K562 (cell line): ENCODE measurements around the gene YIF1A. TPM values are rescaled to one million over a fixed set of nuclear protein-coding genes. Genes with fewer than 3 reads are reported as not detected.
"Not testable (repeated sequence)": the region's sequence is repeated elsewhere in the genome, so short reads cannot be mapped to it uniquely, and the experiment has no call there.

Experiments used
- ATAC-seq: fragments of 200-7000 bp; cut with Tn5 transposase; 3 replicates; pipeline ENCODE4 v1.9.1; 2020; ENCODE audit warnings: moderate library complexity
- BruUV-seq: library from RNA; stranded (reverse); fragments of 400-500 nt; replicated peaks from 2 replicates; lab custom pipeline; 2021; lab: Mats Ljungman, UMichigan
- CTCF ChIA-PET: fragments of 300-600 bp; formaldehyde crosslinking; extraction: SDS; loops from one replicate; lab custom pipeline; 2021; ENCODE audit warnings: low intra/inter-chr PET ratio; lab: Yijun Ruan, JAX
- POLR2A ChIA-PET: fragments of 300-600, 350-650 bp; sonication (Branson Sonifier 250); formaldehyde crosslinking; extraction: SDS; loops from one replicate; lab custom pipeline; 2021; ENCODE audit warnings: antibody characterized with exemption, inconsistent platforms; lab: Yijun Ruan, JAX
- DNase-seq, 4 experiments: peaks; one replicate each; pipeline versions ENCODE4 v3.0.0 to v3.0.0-alpha.2; 2011 to 2018; ENCODE audit warnings: low spot score in 3 of 4, mixed read lengths in 3 of 4; ENCODE audit errors: extremely low read depth in 1 of 4
- FAIRE-seq: peaks from 2 replicates; lab custom pipeline; 2011; peaks lifted over from hg19 to GRCh38; lab: Jason Lieb, UNC
- H2AFZ ChIP-seq: 2 replicates; pipeline ENCODE4 v1.6.0; 2011; ENCODE audit warnings: low read depth, low read length, control low read depth, inconsistent platforms
- H3K27ac ChIP-seq: fragments of 200-600 bp; 3 replicates; pipeline ENCODE4 v1.8.0; 2011; ENCODE audit warnings: low read depth, mild to moderate bottlenecking, control low read depth, inconsistent platforms, low read length, moderate library complexity, mixed read lengths; ENCODE audit errors: extremely low read depth
- H3K27me3 ChIP-seq, 2 experiments: fragments of 300-600 bp in 1 of 2; 2 replicates in 1 of 2; 3 replicates in 1 of 2; pipeline versions ENCODE4 v1.6.0 to v1.8.0; 2011; ENCODE audit warnings: inconsistent platforms in 2 of 2, low read length in 2 of 2, mild to moderate bottlenecking in 1 of 2, mixed read lengths in 1 of 2, moderate library complexity in 1 of 2; ENCODE audit not compliant: control insufficient read depth in 2 of 2, insufficient read depth in 2 of 2
- H3K36me3 ChIP-seq: fragments of 300-600 bp; 3 replicates; pipeline ENCODE4 v1.8.0; 2011; ENCODE audit warnings: mild to moderate bottlenecking, low read length, inconsistent platforms; ENCODE audit not compliant: control insufficient read depth, insufficient read depth
- H3K4me1 ChIP-seq, 2 experiments: fragments of 200-600 bp in 1 of 2; replicated peaks in 1 of 2; 2 replicates in 1 of 2; 3 replicates in 1 of 2; pipeline versions ENCODE4 v1.5.1 to v1.8.0; 2011; ENCODE audit warnings: inconsistent platforms in 2 of 2, low read length in 2 of 2, mild to moderate bottlenecking in 1 of 2, mixed read lengths in 1 of 2, moderate library complexity in 1 of 2; ENCODE audit not compliant: control insufficient read depth in 2 of 2, insufficient read depth in 2 of 2
- H3K4me2 ChIP-seq: 2 replicates; pipeline ENCODE4 v1.6.1; 2011; ENCODE audit warnings: low read length, control low read depth, inconsistent platforms, mixed read lengths; ENCODE audit not compliant: insufficient read depth
- H3K4me3 ChIP-seq: fragments of 200-600 bp; sonication (generic), shearing (Covaris generic); 2 replicates; pipeline ENCODE4 v1.5.1; 2016; ENCODE audit warnings: control low read depth, inconsistent platforms
- H3K79me2 ChIP-seq: fragments of 200-600 bp; 3 replicates; pipeline ENCODE4 v1.8.0; 2011; ENCODE audit warnings: low read length, inconsistent platforms; ENCODE audit not compliant: control insufficient read depth, insufficient read depth
- H3K9ac ChIP-seq, 2 experiments: 2 replicates each; pipeline versions ENCODE4 v1.6.0 to v1.6.1; 2011; ENCODE audit warnings: low read depth in 2 of 2, low read length in 2 of 2, control low read depth in 1 of 2, inconsistent platforms in 1 of 2, mild to moderate bottlenecking in 1 of 2, mixed read lengths in 1 of 2; ENCODE audit not compliant: insufficient read depth in 1 of 2
- H3K9me1 ChIP-seq: one replicate; pipeline ENCODE4 v1.6.0; 2011; ENCODE audit warnings: inconsistent platforms, mild to moderate bottlenecking, low read length, moderate library complexity; ENCODE audit not compliant: control insufficient read depth, insufficient read depth
- H3K9me3 ChIP-seq: replicated peaks from 2 replicates; pipeline ENCODE4 v1.5.1; 2011; ENCODE audit warnings: low read depth, low read length, inconsistent platforms; ENCODE audit not compliant: control insufficient read depth, insufficient read depth
- H4K20me1 ChIP-seq: replicated peaks from 2 replicates; pipeline ENCODE4 v1.6.1; 2011; ENCODE audit warnings: low read length, inconsistent platforms, mixed read lengths; ENCODE audit not compliant: control insufficient read depth, insufficient read depth
- WGBS: fragments of 100-300 bp; shearing (Covaris generic); methylation state at CpG from one replicate; pipeline ENCODE4 v1.1.6; 2016; ENCODE audit warnings: low coverage, mixed read lengths; ENCODE audit not compliant: insufficient coverage; ENCODE audit errors: missing lambda C conversion rate; 5-methylcytosine and 5-hydroxymethylcytosine counted together
- in situ Hi-C: fragments of 300-500 bp; cut with MboI; formaldehyde crosslinking; loops from 4 replicates; pipeline ENCODE4 v1.15.0; 2018; ENCODE audit warnings: inconsistent platforms, mixed read lengths
- intact Hi-C: fragments of 100-400 bp; cut with micrococcal nuclease; formaldehyde crosslinking; loops from 2 replicates; pipeline ENCODE4 v1.14.2; 2022
- polyA plus RNA-seq, 8 experiments: library from polyadenylated mRNA; depleted of rRNA in 4 of 8; stranded (reverse) in 5 of 8; unstranded in 3 of 8; fragments of >200 nt; fragmentation: Nextera tagmentation in 2 of 8; fragmentation: Illumina TruSeq in 1 of 8; extraction: Ambion mirVana in 2 of 8; extraction: Trizol in 1 of 8; gene quantifications; 2 replicates each; pipeline versions ENCODE4 v1.2.1 to v1.2.3, GENCODE V29; 2011 to 2014; ENCODE audit warnings: inconsistent platforms in 1 of 8, missing spikeins in 1 of 8
- total RNA-seq, 7 experiments: library from RNA; depleted of rRNA in 6 of 7; stranded (reverse); fragments of >200 nt in 6 of 7; fragmentation: Illumina TruSeq in 2 of 7; extraction: Trizol in 2 of 7; gene quantifications; 2 replicates each; pipeline versions ENCODE4 v1.2.1 to v1.2.3, GENCODE V29; 2011 to 2021; ENCODE audit warnings: low replicate concordance in 1 of 7
- TF ChIP-seq, protein P1 (sequence below): sonication (generic); formaldehyde crosslinking; IDR thresholded peaks from 2 replicates; pipeline ENCODE4 v1.8.1; 2023; ENCODE audit warnings: mild to moderate bottlenecking, missing genetic modification reagents
- TF ChIP-seq, protein P2 (sequence below), 2 experiments: fragments of 450-650 bp; IDR thresholded peaks; 2 replicates each; pipeline ENCODE4 v1.6.1; 2016

The YIF1A gene
- total and polyA plus RNA-seq, 9 of the 15 experiments (the other 6 are each of a cell fraction or from before 2014, with no cell fraction given) = 8.6 to 121 (median 77.2) TPM

DNA sequence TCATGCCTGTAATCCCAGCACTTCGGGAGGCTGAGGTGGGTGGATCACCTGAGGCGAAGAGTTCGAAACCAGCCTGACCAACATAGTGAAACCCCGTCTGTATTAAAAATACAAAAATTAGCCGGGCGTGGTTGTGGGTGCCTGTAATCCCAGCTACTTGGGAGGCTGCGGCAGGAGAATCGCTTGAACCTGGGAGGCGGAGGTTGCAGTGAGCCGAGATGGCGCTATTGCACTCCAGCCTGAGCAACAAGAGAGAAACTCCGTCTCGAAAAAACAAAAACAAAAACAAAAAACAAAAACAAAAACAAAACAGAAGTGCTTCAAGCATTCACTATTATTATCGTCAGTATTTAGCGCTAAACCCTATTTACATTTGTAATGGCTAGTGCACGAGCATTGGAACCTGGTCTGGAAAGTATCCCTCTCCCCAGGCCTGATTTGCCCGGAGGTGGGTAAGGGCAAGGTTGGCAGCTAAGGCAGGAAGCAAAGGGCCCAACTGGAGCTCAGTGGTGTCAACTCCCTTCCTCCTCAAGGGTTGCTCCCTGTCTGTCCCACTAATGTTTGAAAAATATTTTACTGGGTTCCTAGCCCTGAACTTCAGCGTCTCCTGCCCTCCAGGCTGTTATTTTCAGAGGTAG, 22.0 kb upstream of the YIF1A start:
- TF ChIP-seq, protein P1, sequence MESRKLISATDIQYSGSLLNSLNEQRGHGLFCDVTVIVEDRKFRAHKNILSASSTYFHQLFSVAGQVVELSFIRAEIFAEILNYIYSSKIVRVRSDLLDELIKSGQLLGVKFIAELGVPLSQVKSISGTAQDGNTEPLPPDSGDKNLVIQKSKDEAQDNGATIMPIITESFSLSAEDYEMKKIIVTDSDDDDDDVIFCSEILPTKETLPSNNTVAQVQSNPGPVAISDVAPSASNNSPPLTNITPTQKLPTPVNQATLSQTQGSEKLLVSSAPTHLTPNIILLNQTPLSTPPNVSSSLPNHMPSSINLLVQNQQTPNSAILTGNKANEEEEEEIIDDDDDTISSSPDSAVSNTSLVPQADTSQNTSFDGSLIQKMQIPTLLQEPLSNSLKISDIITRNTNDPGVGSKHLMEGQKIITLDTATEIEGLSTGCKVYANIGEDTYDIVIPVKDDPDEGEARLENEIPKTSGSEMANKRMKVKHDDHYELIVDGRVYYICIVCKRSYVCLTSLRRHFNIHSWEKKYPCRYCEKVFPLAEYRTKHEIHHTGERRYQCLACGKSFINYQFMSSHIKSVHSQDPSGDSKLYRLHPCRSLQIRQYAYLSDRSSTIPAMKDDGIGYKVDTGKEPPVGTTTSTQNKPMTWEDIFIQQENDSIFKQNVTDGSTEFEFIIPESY (CRISPR knock-in tag) = peak; percentile 34; the same call in 1 of the 2 replicates
- TF ChIP-seq, protein P2, sequence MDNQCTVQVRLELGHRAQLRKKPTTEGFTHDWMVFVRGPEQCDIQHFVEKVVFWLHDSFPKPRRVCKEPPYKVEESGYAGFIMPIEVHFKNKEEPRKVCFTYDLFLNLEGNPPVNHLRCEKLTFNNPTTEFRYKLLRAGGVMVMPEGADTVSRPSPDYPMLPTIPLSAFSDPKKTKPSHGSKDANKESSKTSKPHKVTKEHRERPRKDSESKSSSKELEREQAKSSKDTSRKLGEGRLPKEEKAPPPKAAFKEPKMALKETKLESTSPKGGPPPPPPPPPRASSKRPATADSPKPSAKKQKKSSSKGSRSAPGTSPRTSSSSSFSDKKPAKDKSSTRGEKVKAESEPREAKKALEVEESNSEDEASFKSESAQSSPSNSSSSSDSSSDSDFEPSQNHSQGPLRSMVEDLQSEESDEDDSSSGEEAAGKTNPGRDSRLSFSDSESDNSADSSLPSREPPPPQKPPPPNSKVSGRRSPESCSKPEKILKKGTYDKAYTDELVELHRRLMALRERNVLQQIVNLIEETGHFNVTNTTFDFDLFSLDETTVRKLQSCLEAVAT (IDR thresholded peaks at IDR 0.05) = peak in 1 of 2 experiments; percentile 71; a peak in 1 of 4 replicates
- H3K4me2 ChIP-seq, H3K4me3 ChIP-seq, BruUV-seq, H3K27me3 ChIP-seq, ATAC-seq, DNase-seq, in situ Hi-C loops, H3K9me1 ChIP-seq, H3K9me3 ChIP-seq, H4K20me1 ChIP-seq, H3K27ac ChIP-seq, FAIRE-seq, intact Hi-C loops, H3K36me3 ChIP-seq, H3K79me2 ChIP-seq: not testable (repeated sequence)
- Histone ChIP-seq H3K9ac (peak overlapping the region in 1 of 2 experiments; percentile 89; a peak in 1 of 4 replicates), H2AFZ (peak overlapping the region; percentile 13; the same call in 1 of the 2 replicates), H3K4me1 (peaks cover 23 to 47% of the 10 kb centered on the region in 2 experiments)
- POLR2A ChIA-PET = interaction anchor here (1.4 to 2.6 kb wide), 5 partner anchors 11 to 52 kb away, joined by 4 to 16 read pairs (median 7); partner anchors contain the start of gene YIF1A
- WGBS = 83% methylated on average over 14 of the region's 18 CpGs
- CTCF ChIA-PET = interaction anchor here (0.7 to 2.9 kb wide), 6 partner anchors 11 to 384 kb away, joined by 3 to 37 read pairs (median 7); partner anchors contain the start of gene RIN1
